Measurements from ENCODE around the gene CAP2.

CAP2 gene

GRCh38 chr6:17483391-17484016, 90.1 kb downstream of the CAP2 start:
- H4K20me1 ChIP-seq = no peaks in the 10 kb centered on the region
- no peak for TF ChIP-seq Cebpa-rat (IDR thresholded peaks at IDR 0.05)
- H3K27me3 ChIP-seq = no peaks in the 10 kb centered on the region
- H3K4me3 ChIP-seq = no peak overlapping the region
- peaks cover 0 to 25% (median 7%) of the 10 kb centered on the region in 11 experiments; a peak in 9 of 22 replicates for H3K9me3 ChIP-seq (replicated peaks in 1 of 11)
- no peak overlapping the region for H3K9ac ChIP-seq
- H3K36me3 ChIP-seq = peaks cover 0 to 59% (median 14%) of the 10 kb centered on the region in 11 experiments; a peak in 12 of 22 replicates
- no peak overlapping the region for H3K27ac ChIP-seq
- H3K4me1 ChIP-seq = peaks cover 0 to 4% (median 0%) of the 10 kb centered on the region in 10 experiments; a peak in 2 of 20 replicates
- H3K4me2 ChIP-seq = no peak overlapping the region

- no peaks in the 10 kb centered on the region for H3K27me3 ChIP-seq
- H4K20me1 ChIP-seq = no peaks in the 10 kb centered on the region
- peaks cover 0 to 25% (median 7%) of the 10 kb centered on the region in 11 experiments; a peak in 10 of 22 replicates for H3K9me3 ChIP-seq (replicated peaks in 1 of 11)
- TF ChIP-seq Cebpa-rat (IDR thresholded peaks at IDR 0.05) = no peak
- no peak overlapping the region for H3K4me2 ChIP-seq
- H3K4me3 ChIP-seq = no peak overlapping the region
- H3K9ac ChIP-seq = no peak overlapping the region
- no peak overlapping the region for H3K27ac ChIP-seq
- peaks cover 0 to 55% (median 14%) of the 10 kb centered on the region in 11 experiments; a peak in 12 of 22 replicates for H3K36me3 ChIP-seq
- H3K4me1 ChIP-seq = peaks cover 0 to 7% (median under 1%) of the 10 kb centered on the region in 10 experiments; a peak in 8 of 20 replicates
These were observed 90.9 kb downstream of the CAP2 start for GRCh38 chr6:17484201-17484849.

DNA sequence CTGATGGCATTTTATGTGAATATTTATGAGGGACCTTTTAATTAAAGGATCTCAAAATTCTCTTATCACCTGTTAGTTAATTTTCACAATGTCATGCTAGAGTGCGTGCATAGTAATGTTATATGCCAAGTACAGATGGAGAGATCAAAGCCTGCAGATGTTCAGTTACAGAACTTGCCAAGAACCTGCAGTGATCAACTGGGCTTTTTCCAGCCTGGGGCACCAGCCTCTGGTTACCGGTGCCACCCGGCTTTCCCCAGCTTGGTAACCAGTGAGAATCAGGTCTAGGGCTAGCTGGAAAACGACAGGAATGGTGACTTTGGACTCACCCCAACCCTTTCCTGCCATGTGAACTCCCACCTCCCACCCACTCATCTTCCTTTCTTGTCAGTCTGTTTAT, 91.8 kb downstream of the CAP2 start:
- Histone ChIP-seq H3K4me3 (no peak overlapping the region), H3K4me2 (no peak overlapping the region), H3K4me1 (peaks cover 0 to 15% (median 9%) of the 10 kb centered on the region in 10 experiments; a peak in 16 of 20 replicates), H3K27ac (no peak overlapping the region), H3K36me3 (peaks cover 0 to 52% (median 14%) of the 10 kb centered on the region in 11 experiments; a peak in 12 of 22 replicates), H3K27me3 (no peaks in the 10 kb centered on the region), H3K9me3 (replicated peaks in 1 of 11) (peaks cover 0 to 25% (median 7%) of the 10 kb centered on the region in 11 experiments; a peak in 10 of 22 replicates), H3K9ac (no peak overlapping the region), H4K20me1 (no peaks in the 10 kb centered on the region)
- TF ChIP-seq Cebpa-rat (IDR thresholded peaks at IDR 0.05) = no peak

- H3K27ac ChIP-seq = no peak overlapping the region
- H3K9ac ChIP-seq = no peak overlapping the region
- peaks cover 6 to 21% (median 17%) of the 10 kb centered on the region in 10 experiments for H3K4me1 ChIP-seq
- no peak overlapping the region for H3K4me2 ChIP-seq
- no peaks in the 10 kb centered on the region for H3K27me3 ChIP-seq
- peaks cover 0 to 25% (median 7%) of the 10 kb centered on the region in 11 experiments; a peak in 10 of 22 replicates for H3K9me3 ChIP-seq (replicated peaks in 1 of 11)
- no peaks in the 10 kb centered on the region for H4K20me1 ChIP-seq
- H3K4me3 ChIP-seq = no peak overlapping the region
- TF ChIP-seq Cebpa-rat (IDR thresholded peaks at IDR 0.05) = no peak
- peaks cover 0 to 52% (median 14%) of the 10 kb centered on the region in 11 experiments; a peak in 12 of 22 replicates for H3K36me3 ChIP-seq
These were observed 92.6 kb downstream of the CAP2 start for GRCh38 chr6:17485946-17486345.

DNA sequence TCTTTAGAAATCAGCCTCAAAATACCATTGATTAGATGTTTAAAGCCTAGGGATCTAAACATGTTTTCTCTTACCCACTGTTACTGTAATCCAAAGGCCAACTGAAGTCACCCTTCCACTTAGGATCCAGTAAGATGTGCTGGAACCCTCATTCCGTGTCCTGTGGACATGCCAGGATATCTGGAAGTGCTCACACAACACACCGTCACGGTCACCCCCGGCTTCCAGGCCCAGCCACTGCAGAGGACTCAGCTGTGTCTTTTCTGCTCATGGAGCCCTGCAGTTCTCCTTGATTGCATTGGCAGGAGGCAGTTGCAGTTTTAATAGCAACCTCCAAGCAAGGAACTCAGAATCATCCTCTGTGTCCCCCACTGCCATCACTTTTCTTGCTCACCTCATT, 93.3 kb downstream of the CAP2 start:
- H3K4me1 ChIP-seq = peaks cover 13 to 28% (median 24%) of the 10 kb centered on the region in 10 experiments
- H3K4me2 ChIP-seq = no peak overlapping the region
- H3K9ac ChIP-seq = no peak overlapping the region
- 0 out of 22 replicates have a peak overlapping the region, but pooled peaks of 1 of the 11 experiments have one; percentile 7 for H3K27ac ChIP-seq
- H4K20me1 ChIP-seq = no peaks in the 10 kb centered on the region
- no peak for TF ChIP-seq Cebpa-rat (IDR thresholded peaks at IDR 0.05)
- H3K27me3 ChIP-seq = no peaks in the 10 kb centered on the region
- peaks cover 0 to 25% (median 7%) of the 10 kb centered on the region in 11 experiments; a peak in 10 of 22 replicates for H3K9me3 ChIP-seq (replicated peaks in 1 of 11)
- no peak overlapping the region for H3K4me3 ChIP-seq
- H3K36me3 ChIP-seq = peaks cover 0 to 52% (median 14%) of the 10 kb centered on the region in 11 experiments; a peak in 12 of 22 replicates

DNA sequence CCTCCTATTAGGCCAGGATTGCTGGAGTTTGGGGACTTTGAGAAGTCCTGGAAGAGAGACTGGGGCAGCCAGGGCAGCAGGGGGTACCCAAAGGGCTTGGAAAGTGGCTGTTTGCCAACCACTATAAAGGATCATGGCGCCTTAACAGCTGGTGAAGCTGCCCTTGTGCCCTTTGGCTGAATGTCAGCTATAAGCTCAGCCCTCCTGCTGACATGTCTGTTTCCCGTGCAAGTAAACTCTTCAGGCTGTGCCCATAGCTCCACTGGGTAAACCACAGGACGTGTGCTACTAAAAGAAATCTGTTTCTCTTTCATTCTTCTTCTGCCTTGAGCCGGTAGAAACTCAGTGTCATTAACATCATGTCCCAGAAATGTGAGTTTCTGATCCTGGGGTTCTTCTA, 97.3 kb downstream of the CAP2 start:
- Histone ChIP-seq H3K4me2 (peak overlapping the region; percentile 67 to 91 (median 81)), H3K9me3 (replicated peaks in 1 of 11) (peaks cover 0 to 26% (median 4%) of the 10 kb centered on the region in 11 experiments; a peak in 11 of 22 replicates), H4K20me1 (no peaks in the 10 kb centered on the region), H3K9ac (peak overlapping the region in 7 of 11 experiments; percentile 38 to 74 (median 70); a peak in 12 of 22 replicates), H3K36me3 (peaks cover 0 to 39% (median 10%) of the 10 kb centered on the region in 11 experiments; a peak in 8 of 22 replicates), H3K27me3 (no peaks in the 10 kb centered on the region), H3K4me1 (peaks cover 23 to 53% (median 49%) of the 10 kb centered on the region in 10 experiments), H3K27ac (peak overlapping the region in 10 of 11 experiments; percentile 8 to 88 (median 68); a peak in 19 of 22 replicates), H3K4me3 (peak overlapping the region in 2 of 10 experiments; percentile 24 to 42; a peak in 2 of 20 replicates)
- TF ChIP-seq Cebpa-rat (IDR thresholded peaks at IDR 0.05) = no peak

- peak overlapping the region; percentile 67 to 91 (median 81) for H3K4me2 ChIP-seq
- no peaks in the 10 kb centered on the region for H3K27me3 ChIP-seq
- peaks cover 0 to 18% (median 0%) of the 10 kb centered on the region in 11 experiments; a peak in 11 of 22 replicates for H3K9me3 ChIP-seq (replicated peaks in 1 of 11)
- peak overlapping the region in 7 of 11 experiments; percentile 11 to 74 (median 70); a peak in 12 of 22 replicates for H3K9ac ChIP-seq
- H3K36me3 ChIP-seq = peaks cover 0 to 33% (median 10%) of the 10 kb centered on the region in 11 experiments; a peak in 6 of 22 replicates
- H3K27ac ChIP-seq = peak overlapping the region in 9 of 11 experiments; percentile 38 to 88 (median 69); a peak in 17 of 22 replicates
- H4K20me1 ChIP-seq = no peaks in the 10 kb centered on the region
- TF ChIP-seq Cebpa-rat (IDR thresholded peaks at IDR 0.05) = no peak
- H3K4me1 ChIP-seq = peaks cover 23 to 53% (median 49%) of the 10 kb centered on the region in 10 experiments
- H3K4me3 ChIP-seq = peak overlapping the region in 2 of 10 experiments; percentile 21 to 24; a peak in 2 of 20 replicates
These were observed 98.2 kb downstream of the CAP2 start for GRCh38 chr6:17491416-17492142.

GRCh38 chr6:17492350-17492749, 99.0 kb downstream of the CAP2 start:
- H4K20me1 ChIP-seq = no peaks in the 10 kb centered on the region
- peaks cover 0 to 12% (median 0%) of the 10 kb centered on the region in 11 experiments; a peak in 7 of 22 replicates for H3K9me3 ChIP-seq (replicated peaks in 1 of 11)
- H3K4me2 ChIP-seq = peak overlapping the region; percentile 67 to 91 (median 81)
- peaks cover 0 to 25% (median 5%) of the 10 kb centered on the region in 11 experiments; a peak in 6 of 22 replicates for H3K36me3 ChIP-seq
- no peak for TF ChIP-seq Cebpa-rat (IDR thresholded peaks at IDR 0.05)
- peaks cover 23 to 53% (median 49%) of the 10 kb centered on the region in 10 experiments for H3K4me1 ChIP-seq
- H3K27ac ChIP-seq = peak overlapping the region in 9 of 11 experiments; percentile 6 to 88 (median 69); a peak in 16 of 22 replicates
- H3K27me3 ChIP-seq = no peaks in the 10 kb centered on the region
- peak overlapping the region in 7 of 11 experiments; percentile 11 to 74 (median 70); a peak in 14 of 22 replicates for H3K9ac ChIP-seq
- H3K4me3 ChIP-seq = no peak overlapping the region
